SIG-M5 treated with dmso at 0.1 percent for 504 hours (cell line): ENCODE data around the gene KLHL13.

Source experiments
- DNase-seq: peaks from one replicate; lab custom pipeline; 2025; ENCODE audit not compliant: unreplicated experiment; lab: John Stamatoyannopoulos, UW

Gene KLHL13

DNA sequence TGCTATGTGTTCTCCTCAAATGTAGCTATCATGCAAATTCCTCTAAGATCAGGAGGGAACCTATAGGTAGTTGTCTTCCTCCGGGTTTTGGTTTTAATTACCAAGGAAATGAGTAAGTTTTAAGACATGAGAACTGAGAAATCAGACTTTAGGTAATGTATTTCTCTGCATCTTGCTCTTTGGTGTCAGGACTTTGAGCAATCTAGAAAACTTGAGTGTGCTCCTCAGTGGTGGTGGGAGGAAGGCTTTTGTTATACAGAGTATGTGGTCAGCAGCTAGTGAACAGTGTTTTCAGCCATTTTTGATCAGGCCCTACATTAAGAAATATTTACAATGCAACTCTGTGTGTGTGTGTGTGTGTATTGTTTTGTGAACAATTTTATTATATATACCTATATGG lies 224.1 kb downstream of the KLHL13 start:
- no peak for DNase-seq

DNA sequence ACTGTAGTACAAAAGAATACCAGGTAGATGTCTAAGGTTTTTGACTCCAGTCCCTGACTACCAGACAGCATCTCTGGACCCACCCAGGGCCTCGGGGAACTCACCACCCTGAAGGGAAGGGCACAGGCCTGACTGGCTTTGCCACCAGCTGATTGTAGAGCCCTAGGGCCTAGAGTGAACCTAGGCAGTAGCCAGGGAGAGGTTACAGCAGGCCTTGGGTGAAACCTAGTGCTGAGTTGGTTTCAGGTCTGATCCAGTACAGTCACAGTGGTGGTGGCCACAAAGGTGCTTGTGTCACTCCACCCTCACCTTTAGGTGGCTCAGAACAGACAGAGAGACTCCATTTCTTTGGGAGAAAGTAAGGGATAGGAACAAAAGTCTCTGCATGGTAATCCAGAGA lies 244.8 kb downstream of the KLHL13 start:
- no peak for DNase-seq

DNA sequence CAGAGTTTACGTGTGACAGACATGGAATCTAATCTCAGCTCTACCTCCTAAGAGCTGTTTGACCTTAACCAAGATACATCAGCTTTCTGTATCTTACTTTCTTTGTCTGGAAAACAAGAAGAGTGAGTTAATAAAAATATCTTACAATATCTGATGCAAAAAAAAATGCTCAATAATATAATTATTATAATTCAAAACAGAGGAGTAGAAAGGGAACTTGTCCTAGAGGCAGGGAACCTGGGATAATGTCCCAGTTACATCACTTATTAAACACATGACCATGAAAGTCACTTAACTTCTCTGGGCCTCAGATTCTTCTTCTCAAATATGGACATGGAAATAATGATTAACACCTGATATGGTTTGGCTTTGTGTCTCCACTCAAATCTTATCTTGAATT lies 256.1 kb downstream of the KLHL13 start:
- DNase-seq, result no peak

DNA sequence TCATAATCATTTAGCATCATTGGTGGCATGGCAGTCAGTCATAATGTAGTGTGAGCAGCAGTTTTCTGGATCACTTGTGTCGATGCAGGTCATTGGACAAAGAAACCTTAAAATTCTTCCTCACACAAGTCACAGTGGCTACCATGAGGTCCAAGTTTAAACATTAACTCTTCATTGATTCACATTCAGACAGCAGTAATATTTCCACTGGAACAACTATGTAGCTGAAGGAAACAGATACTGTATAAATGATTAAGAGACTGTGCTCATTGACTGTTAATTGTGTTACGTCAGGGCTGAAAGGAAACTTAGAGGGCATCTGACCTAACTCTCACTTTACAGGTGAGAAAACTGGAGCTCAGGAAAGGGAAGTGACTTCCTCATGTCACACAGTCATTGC lies 261.8 kb downstream of the KLHL13 start:
- DNase-seq, result no peak

DNA sequence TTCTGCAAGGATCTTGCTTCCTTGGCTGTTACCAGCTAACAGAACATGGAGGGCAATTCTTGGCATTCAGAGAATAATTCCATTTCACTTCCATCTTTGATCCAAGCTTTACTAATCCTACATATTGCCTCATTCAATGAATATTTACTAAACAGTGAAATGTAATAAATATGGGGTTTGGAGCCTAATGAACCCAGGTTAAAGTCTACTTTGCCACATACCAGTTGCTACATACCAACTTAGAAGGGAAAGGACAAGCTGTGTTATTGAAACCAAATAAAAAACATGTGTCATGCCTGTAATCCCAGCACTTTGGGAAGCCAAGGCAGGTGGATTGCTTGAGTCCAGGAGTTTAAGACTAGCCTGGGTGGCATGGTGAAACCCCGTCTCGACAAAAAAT lies 265.6 kb downstream of the KLHL13 start:
- DNase-seq, result no peak
